ENCODE results near the gene PEX10.

The PEX10 gene

GRCh38 chr1:2398871-2399270 lies 13.5 kb downstream of the PEX10 start:
- Histone ChIP-seq H3K4me2 (ENCODE audit: insufficient read depth, low read length) (no peak overlapping the region), H3K27ac (ENCODE audit: low read length) (no peak overlapping the region), H3K27me3 (ENCODE audit: insufficient read depth, low read length, poor library complexity) (no peaks in the 10 kb centered on the region), H2AFZ (ENCODE audit: low read depth, low read length) (no peak overlapping the region), H4K20me1 (ENCODE audit: insufficient read depth, low read length) (peaks cover 50% of the 10 kb centered on the region), H3K4me3 (ENCODE audit: low read depth in 1 of 2, low read length in 2 of 2) (no peak overlapping the region), H3K9ac (ENCODE audit: low read depth, low read length) (no peak overlapping the region), H3K4me1 (ENCODE audit: insufficient read depth, low read length) (peaks cover 3% of the 10 kb centered on the region), H3K36me3 (ENCODE audit: insufficient read depth, low read length) (peaks cover 90% of the 10 kb centered on the region), H3K9me3 (ENCODE audit: insufficient read depth, low read length, severe bottlenecking) (no peaks in the 10 kb centered on the region), H3K79me2 (ENCODE audit: insufficient read depth, low read length) (peaks cover 30% of the 10 kb centered on the region)
- ATAC-seq (ENCODE audit: insufficient read depth, low read depth): no peak
- no peak for DNase-seq
- TF ChIP-seq EZH2 (IDR thresholded peaks at IDR 0.05; ENCODE audit: borderline replicate concordance, low read depth, low read length, severe bottlenecking) (no peak), CTCF (IDR thresholded peaks at IDR 0.05; ENCODE audit: borderline replicate concordance, extremely low read depth, low read length, poor library complexity, severe bottlenecking) (no peak)

- DNase-seq: no peak
- no peak for ATAC-seq (ENCODE audit: insufficient read depth, low read depth)
- H3K36me3 ChIP-seq (ENCODE audit: insufficient read depth, low read length): peaks cover 85% of the 10 kb centered on the region
- peaks cover 57% of the 10 kb centered on the region for H4K20me1 ChIP-seq (ENCODE audit: insufficient read depth, low read length)
- no peak overlapping the region for H2AFZ ChIP-seq (ENCODE audit: low read depth, low read length)
- H3K4me1 ChIP-seq (ENCODE audit: insufficient read depth, low read length): peaks cover 19% of the 10 kb centered on the region
- H3K9ac ChIP-seq (ENCODE audit: low read depth, low read length): no peak overlapping the region
- H3K27me3 ChIP-seq (ENCODE audit: insufficient read depth, low read length, poor library complexity): no peaks in the 10 kb centered on the region
- TF ChIP-seq CTCF (IDR thresholded peaks at IDR 0.05; ENCODE audit: borderline replicate concordance, extremely low read depth, low read length, poor library complexity, severe bottlenecking) (no peak), EZH2 (IDR thresholded peaks at IDR 0.05; ENCODE audit: borderline replicate concordance, low read depth, low read length, severe bottlenecking) (no peak)
- H3K27ac ChIP-seq (ENCODE audit: low read length): no peak overlapping the region
- H3K4me3 ChIP-seq (ENCODE audit: low read depth in 1 of 2, low read length in 2 of 2): no peak overlapping the region
- H3K4me2 ChIP-seq (ENCODE audit: insufficient read depth, low read length): no peak overlapping the region
- H3K9me3 ChIP-seq (ENCODE audit: insufficient read depth, low read length, severe bottlenecking): no peaks in the 10 kb centered on the region
- peaks cover 47% of the 10 kb centered on the region for H3K79me2 ChIP-seq (ENCODE audit: insufficient read depth, low read length)
Observed at GRCh38 chr1:2397007-2397679, 15.2 kb downstream of the PEX10 start.

GRCh38 chr1:2396476-2396875 lies 15.9 kb downstream of the PEX10 start:
- H4K20me1 ChIP-seq (ENCODE audit: insufficient read depth, low read length): peaks cover 50% of the 10 kb centered on the region
- no peak overlapping the region for H3K4me2 ChIP-seq (ENCODE audit: insufficient read depth, low read length)
- no peaks in the 10 kb centered on the region for H3K9me3 ChIP-seq (ENCODE audit: insufficient read depth, low read length, severe bottlenecking)
- H3K9ac ChIP-seq (ENCODE audit: low read depth, low read length): no peak overlapping the region
- H3K27me3 ChIP-seq (ENCODE audit: insufficient read depth, low read length, poor library complexity): no peaks in the 10 kb centered on the region
- H3K79me2 ChIP-seq (ENCODE audit: insufficient read depth, low read length): peaks cover 52% of the 10 kb centered on the region
- DNase-seq (no peak), ATAC-seq (ENCODE audit: insufficient read depth, low read depth) (no peak)
- no peak for TF ChIP-seq CTCF (IDR thresholded peaks at IDR 0.05; ENCODE audit: borderline replicate concordance, extremely low read depth, low read length, poor library complexity, severe bottlenecking)
- TF ChIP-seq EZH2 (IDR thresholded peaks at IDR 0.05; ENCODE audit: borderline replicate concordance, low read depth, low read length, severe bottlenecking): no peak
- H3K4me1 ChIP-seq (ENCODE audit: insufficient read depth, low read length): peaks cover 19% of the 10 kb centered on the region
- H2AFZ ChIP-seq (ENCODE audit: low read depth, low read length): no peak overlapping the region
- H3K27ac ChIP-seq (ENCODE audit: low read length): no peak overlapping the region
- H3K4me3 ChIP-seq (ENCODE audit: low read depth in 1 of 2, low read length in 2 of 2): no peak overlapping the region
- H3K36me3 ChIP-seq (ENCODE audit: insufficient read depth, low read length): peaks cover 78% of the 10 kb centered on the region

Measured in DND-41 (cell line).